HepG2 (cell line): ENCODE data around the gene ALOX5AP. TPM values are rescaled to one million over a fixed set of nuclear protein-coding genes. Genes with fewer than 3 reads are reported as not detected.

ENCODE experiments used
- ELF4 ChIP-seq: sonication (generic); formaldehyde crosslinking; IDR thresholded peaks from 2 replicates; pipeline ENCODE4 v1.5.0; 2020; ENCODE audit warnings: missing genetic modification reagents, mild to moderate bottlenecking, moderate library complexity, borderline replicate concordance
- HMGA1 ChIP-seq: sonication (generic); formaldehyde crosslinking; conservative IDR thresholded peaks from 2 replicates; pipeline ENCODE4 v1.4.0; 2020; ENCODE audit warnings: missing genetic modification reagents
- PHF8 ChIP-seq: sonication (generic); formaldehyde crosslinking; IDR thresholded peaks from 2 replicates; pipeline ENCODE4 v1.5.0; 2020; ENCODE audit warnings: missing genetic modification reagents
- RARA ChIP-seq: IDR thresholded peaks from 2 replicates; pipeline ENCODE4 v1.6.1; 2016; ENCODE audit warnings: missing genetic modification reagents, missing compliant biosample characterization
- RBAK ChIP-seq: sonication (generic); formaldehyde crosslinking; IDR thresholded peaks from 2 replicates; pipeline ENCODE4 v1.5.1; 2020; ENCODE audit warnings: mild to moderate bottlenecking, missing genetic modification reagents
- SALL2 ChIP-seq: sonication (generic); formaldehyde crosslinking; IDR thresholded peaks from 2 replicates; pipeline ENCODE4 v1.8.1; 2023; ENCODE audit warnings: mild to moderate bottlenecking, missing genetic modification reagents, inconsistent platforms
- SP1 ChIP-seq, 2 experiments: fragments of 450-650 bp in 1 of 2; sonication (generic) in 1 of 2; formaldehyde crosslinking in 1 of 2; IDR thresholded peaks; 2 replicates each; pipeline versions ENCODE4 v1.4.0 to v1.6.1; 2016 to 2020; ENCODE audit warnings: missing genetic modification reagents in 1 of 2
- ZNF143 ChIP-seq: sonication (generic); formaldehyde crosslinking; IDR thresholded peaks from 2 replicates; pipeline ENCODE4 v1.4.0; 2020; ENCODE audit warnings: missing genetic modification reagents
- ZNF343 ChIP-seq: sonication (generic); formaldehyde crosslinking; IDR thresholded peaks from 2 replicates; pipeline ENCODE4 v1.4.0; 2020; ENCODE audit warnings: mild to moderate bottlenecking, missing genetic modification reagents
- ZNF468 ChIP-seq: sonication (generic); formaldehyde crosslinking; IDR thresholded peaks from 2 replicates; pipeline ENCODE4 v1.8.0; 2022; ENCODE audit warnings: mild to moderate bottlenecking, moderate library complexity, missing genetic modification reagents
- ZNF615 ChIP-seq: sonication (generic); formaldehyde crosslinking; IDR thresholded peaks from 2 replicates; pipeline ENCODE4 v1.5.0; 2020; ENCODE audit warnings: mild to moderate bottlenecking, missing genetic modification reagents, borderline replicate concordance
- ZNF879 ChIP-seq: sonication (generic); formaldehyde crosslinking; IDR thresholded peaks from 2 replicates; pipeline ENCODE4 v1.8.1; 2023; ENCODE audit warnings: missing genetic modification reagents
- ZSCAN12 ChIP-seq: sonication (generic); formaldehyde crosslinking; IDR thresholded peaks from 2 replicates; pipeline ENCODE4 v1.9.0; 2021; ENCODE audit warnings: mild to moderate bottlenecking, missing genetic modification reagents
- ZSCAN9 ChIP-seq: IDR thresholded peaks from 2 replicates; pipeline ENCODE4 v1.6.1; 2016; ENCODE audit warnings: borderline replicate concordance
- polyA plus RNA-seq, 8 experiments: library from polyadenylated mRNA; depleted of rRNA in 3 of 8; stranded (reverse) in 7 of 8; unstranded in 1 of 8; fragments of >200 nt; fragmentation: Illumina TruSeq in 4 of 8; extraction: Trizol in 4 of 8; gene quantifications; 2 replicates each; pipeline versions ENCODE4 v1.2.1 to v1.2.3, GENCODE V29; 2011 to 2016; ENCODE audit warnings: low read depth in 4 of 8, missing spikeins in 1 of 8, mixed read lengths in 1 of 8; ENCODE audit not compliant: insufficient read depth in 1 of 8
- total RNA-seq, 5 experiments: library from RNA; depleted of rRNA; stranded (reverse); fragments of >200 nt; fragmentation: Illumina TruSeq; extraction: Trizol; gene quantifications; 2 replicates each; pipeline ENCODE4 v1.2.3, GENCODE V29; 2016; ENCODE audit warnings: low read depth in 1 of 5
- TF ChIP-seq, protein P1 (sequence below): sonication (generic); formaldehyde crosslinking; conservative IDR thresholded peaks from 2 replicates; pipeline ENCODE4 v1.4.0; 2020; ENCODE audit warnings: missing genetic modification reagents
- TF ChIP-seq, protein P2 (sequence below): IDR thresholded peaks from 2 replicates; pipeline ENCODE4 v1.6.1; 2016; ENCODE audit warnings: mild to moderate bottlenecking
- TF ChIP-seq, protein P3 (sequence below): sonication (generic); formaldehyde crosslinking; IDR thresholded peaks from 2 replicates; pipeline ENCODE4 v1.4.0; 2020; ENCODE audit warnings: missing genetic modification reagents, borderline replicate concordance
- TF ChIP-seq, protein P4 (sequence below): IDR thresholded peaks from 2 replicates; pipeline ENCODE4 v1.6.1; 2016; ENCODE audit warnings: low read depth, borderline replicate concordance
- TF ChIP-seq, protein P5 (sequence below): sonication (generic); formaldehyde crosslinking; IDR thresholded peaks from 2 replicates; pipeline ENCODE4 v1.5.1; 2020; ENCODE audit warnings: missing genetic modification reagents, mild to moderate bottlenecking, borderline replicate concordance
- TF ChIP-seq, protein P6 (sequence below): sonication (generic); formaldehyde crosslinking; IDR thresholded peaks from 2 replicates; pipeline ENCODE4 v1.4.0; 2020; ENCODE audit warnings: missing genetic modification reagents

The ALOX5AP gene
- total and polyA plus RNA-seq, 2 of the 13 experiments (the other 11 are each of a cell fraction or from before 2014, with no cell fraction given), result 0.97 to 1.2 TPM

DNA sequence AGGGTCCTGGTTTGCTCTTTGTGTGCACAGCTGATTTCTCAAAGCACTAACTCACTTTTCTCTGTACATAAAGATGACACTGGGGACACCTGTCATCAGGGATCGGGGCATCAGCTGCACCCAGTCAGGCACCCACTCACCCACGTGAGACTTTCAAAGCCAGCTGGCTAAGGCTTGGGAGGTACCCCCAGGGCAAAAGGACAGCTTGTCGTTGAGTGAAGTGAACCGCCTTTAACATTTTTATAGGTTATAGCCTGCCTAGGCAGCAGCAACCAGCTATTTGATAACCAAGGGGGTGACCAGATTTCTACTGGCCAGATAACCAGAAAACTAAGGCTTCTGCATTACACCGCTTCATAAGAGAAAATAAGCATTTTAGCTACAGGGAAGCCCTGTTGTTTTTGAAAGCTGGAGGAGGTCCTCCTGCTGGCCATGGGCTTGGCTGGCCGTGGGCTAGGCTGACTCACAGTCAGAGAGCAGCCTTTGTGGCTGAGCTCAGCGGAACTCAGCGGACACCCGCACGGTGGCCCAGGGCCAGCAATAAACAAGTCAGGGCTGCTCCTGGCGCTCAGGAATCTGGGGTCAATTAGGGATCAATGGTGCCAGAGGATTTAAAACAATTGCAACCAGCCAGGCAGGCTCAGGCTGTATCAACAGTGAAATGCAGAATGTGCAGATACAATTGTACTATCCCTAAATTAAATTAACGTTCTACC is 57.1 kb downstream of the ALOX5AP start (continued):
- TF ChIP-seq, protein P1, sequence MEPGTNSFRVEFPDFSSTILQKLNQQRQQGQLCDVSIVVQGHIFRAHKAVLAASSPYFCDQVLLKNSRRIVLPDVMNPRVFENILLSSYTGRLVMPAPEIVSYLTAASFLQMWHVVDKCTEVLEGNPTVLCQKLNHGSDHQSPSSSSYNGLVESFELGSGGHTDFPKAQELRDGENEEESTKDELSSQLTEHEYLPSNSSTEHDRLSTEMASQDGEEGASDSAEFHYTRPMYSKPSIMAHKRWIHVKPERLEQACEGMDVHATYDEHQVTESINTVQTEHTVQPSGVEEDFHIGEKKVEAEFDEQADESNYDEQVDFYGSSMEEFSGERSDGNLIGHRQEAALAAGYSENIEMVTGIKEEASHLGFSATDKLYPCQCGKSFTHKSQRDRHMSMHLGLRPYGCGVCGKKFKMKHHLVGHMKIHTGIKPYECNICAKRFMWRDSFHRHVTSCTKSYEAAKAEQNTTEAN, result no peak
- TF ChIP-seq ZSCAN9 (CRISPR knock-in tag) (no peak), ZNF615 (CRISPR knock-in tag) (no peak), ZNF343 (no peak), SALL2 (no peak), ZNF143 (no peak), ZSCAN12 (CRISPR knock-in tag) (no peak), ZNF468 (CRISPR knock-in tag) (no peak), RBAK (CRISPR knock-in tag) (no peak), SP1 (IDR thresholded peaks at IDR 0.05) (no peak), SP1 (CRISPR knock-in tag; IDR thresholded peaks at IDR 0.05) (no peak), PHF8 (no peak), HMGA1 (CRISPR knock-in tag) (no peak), ELF4 (CRISPR knock-in tag) (no peak), ZNF879 (CRISPR knock-in tag) (no peak), RARA (CRISPR knock-in tag) (peak; percentile 46; the same call in 1 of the 2 replicates)
- TF ChIP-seq, protein P2, sequence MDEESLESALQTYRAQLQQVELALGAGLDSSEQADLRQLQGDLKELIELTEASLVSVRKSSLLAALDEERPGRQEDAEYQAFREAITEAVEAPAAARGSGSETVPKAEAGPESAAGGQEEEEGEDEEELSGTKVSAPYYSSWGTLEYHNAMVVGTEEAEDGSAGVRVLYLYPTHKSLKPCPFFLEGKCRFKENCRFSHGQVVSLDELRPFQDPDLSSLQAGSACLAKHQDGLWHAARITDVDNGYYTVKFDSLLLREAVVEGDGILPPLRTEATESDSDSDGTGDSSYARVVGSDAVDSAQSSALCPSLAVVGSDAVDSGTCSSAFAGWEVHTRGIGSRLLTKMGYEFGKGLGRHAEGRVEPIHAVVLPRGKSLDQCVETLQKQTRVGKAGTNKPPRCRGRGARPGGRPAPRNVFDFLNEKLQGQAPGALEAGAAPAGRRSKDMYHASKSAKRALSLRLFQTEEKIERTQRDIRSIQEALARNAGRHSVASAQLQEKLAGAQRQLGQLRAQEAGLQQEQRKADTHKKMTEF (CRISPR knock-in tag), result 0 out of 2 replicates have a peak, but pooled peaks have one; percentile 25
- TF ChIP-seq, protein P3, sequence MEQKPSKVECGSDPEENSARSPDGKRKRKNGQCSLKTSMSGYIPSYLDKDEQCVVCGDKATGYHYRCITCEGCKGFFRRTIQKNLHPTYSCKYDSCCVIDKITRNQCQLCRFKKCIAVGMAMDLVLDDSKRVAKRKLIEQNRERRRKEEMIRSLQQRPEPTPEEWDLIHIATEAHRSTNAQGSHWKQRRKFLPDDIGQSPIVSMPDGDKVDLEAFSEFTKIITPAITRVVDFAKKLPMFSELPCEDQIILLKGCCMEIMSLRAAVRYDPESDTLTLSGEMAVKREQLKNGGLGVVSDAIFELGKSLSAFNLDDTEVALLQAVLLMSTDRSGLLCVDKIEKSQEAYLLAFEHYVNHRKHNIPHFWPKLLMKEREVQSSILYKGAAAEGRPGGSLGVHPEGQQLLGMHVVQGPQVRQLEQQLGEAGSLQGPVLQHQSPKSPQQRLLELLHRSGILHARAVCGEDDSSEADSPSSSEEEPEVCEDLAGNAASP, result peak; percentile 22; the same call in 1 of the 2 replicates
- TF ChIP-seq, protein P4, sequence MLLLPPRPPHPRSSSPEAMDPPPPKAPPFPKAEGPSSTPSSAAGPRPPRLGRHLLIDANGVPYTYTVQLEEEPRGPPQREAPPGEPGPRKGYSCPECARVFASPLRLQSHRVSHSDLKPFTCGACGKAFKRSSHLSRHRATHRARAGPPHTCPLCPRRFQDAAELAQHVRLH, result no peak
- TF ChIP-seq, protein P5, sequence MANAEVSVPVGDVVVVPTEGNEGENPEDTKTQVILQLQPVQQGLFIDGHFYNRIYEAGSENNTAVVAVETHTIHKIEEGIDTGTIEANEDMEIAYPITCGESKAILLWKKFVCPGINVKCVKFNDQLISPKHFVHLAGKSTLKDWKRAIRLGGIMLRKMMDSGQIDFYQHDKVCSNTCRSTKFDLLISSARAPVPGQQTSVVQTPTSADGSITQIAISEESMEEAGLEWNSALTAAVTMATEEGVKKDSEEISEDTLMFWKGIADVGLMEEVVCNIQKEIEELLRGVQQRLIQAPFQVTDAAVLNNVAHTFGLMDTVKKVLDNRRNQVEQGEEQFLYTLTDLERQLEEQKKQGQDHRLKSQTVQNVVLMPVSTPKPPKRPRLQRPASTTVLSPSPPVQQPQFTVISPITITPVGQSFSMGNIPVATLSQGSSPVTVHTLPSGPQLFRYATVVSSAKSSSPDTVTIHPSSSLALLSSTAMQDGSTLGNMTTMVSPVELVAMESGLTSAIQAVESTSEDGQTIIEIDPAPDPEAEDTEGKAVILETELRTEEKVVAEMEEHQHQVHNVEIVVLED, result no peak
- TF ChIP-seq, protein P6, sequence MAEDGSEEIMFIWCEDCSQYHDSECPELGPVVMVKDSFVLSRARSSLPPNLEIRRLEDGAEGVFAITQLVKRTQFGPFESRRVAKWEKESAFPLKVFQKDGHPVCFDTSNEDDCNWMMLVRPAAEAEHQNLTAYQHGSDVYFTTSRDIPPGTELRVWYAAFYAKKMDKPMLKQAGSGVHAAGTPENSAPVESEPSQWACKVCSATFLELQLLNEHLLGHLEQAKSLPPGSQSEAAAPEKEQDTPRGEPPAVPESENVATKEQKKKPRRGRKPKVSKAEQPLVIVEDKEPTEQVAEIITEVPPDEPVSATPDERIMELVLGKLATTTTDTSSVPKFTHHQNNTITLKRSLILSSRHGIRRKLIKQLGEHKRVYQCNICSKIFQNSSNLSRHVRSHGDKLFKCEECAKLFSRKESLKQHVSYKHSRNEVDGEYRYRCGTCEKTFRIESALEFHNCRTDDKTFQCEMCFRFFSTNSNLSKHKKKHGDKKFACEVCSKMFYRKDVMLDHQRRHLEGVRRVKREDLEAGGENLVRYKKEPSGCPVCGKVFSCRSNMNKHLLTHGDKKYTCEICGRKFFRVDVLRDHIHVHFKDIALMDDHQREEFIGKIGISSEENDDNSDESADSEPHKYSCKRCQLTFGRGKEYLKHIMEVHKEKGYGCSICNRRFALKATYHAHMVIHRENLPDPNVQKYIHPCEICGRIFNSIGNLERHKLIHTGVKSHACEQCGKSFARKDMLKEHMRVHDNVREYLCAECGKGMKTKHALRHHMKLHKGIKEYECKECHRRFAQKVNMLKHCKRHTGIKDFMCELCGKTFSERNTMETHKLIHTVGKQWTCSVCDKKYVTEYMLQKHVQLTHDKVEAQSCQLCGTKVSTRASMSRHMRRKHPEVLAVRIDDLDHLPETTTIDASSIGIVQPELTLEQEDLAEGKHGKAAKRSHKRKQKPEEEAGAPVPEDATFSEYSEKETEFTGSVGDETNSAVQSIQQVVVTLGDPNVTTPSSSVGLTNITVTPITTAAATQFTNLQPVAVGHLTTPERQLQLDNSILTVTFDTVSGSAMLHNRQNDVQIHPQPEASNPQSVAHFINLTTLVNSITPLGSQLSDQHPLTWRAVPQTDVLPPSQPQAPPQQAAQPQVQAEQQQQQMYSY, result no peak
